GM12878 (cell line): ENCODE data around the gene GNAQ. TPM values are rescaled to one million over a fixed set of nuclear protein-coding genes. Genes with fewer than 3 reads are reported as not detected.
A peak's percentile ranks its signal among the peaks of the same experiment; 100 is the strongest.

Experiments
- ATAC-seq: fragments of 200-7000 bp; cut with Tn5 transposase; 3 replicates; pipeline ENCODE4 v1.9.1; 2020; ENCODE audit warnings: mild to moderate bottlenecking, moderate library complexity
- BruUV-seq: library from RNA; stranded (reverse); fragments of 400-500 nt; replicated peaks from 2 replicates; lab custom pipeline; 2021; lab: Mats Ljungman, UMichigan
- CTCF ChIA-PET: fragments of 300-600 bp; sonication (Branson Sonifier 250); formaldehyde crosslinking; extraction: SDS; loops from one replicate; lab custom pipeline; 2021; ENCODE audit warnings: inconsistent platforms; lab: Yijun Ruan, JAX
- POLR2A ChIA-PET: fragments of 350-600 bp; formaldehyde crosslinking; extraction: SDS; loops from one replicate; lab custom pipeline; 2021; ENCODE audit warnings: inconsistent platforms; lab: Charles Lee
- RAD21 ChIA-PET: fragments of 300-600 bp; sonication (Branson Sonifier 250); formaldehyde crosslinking; loops from one replicate; lab custom pipeline; 2023; ENCODE audit warnings: antibody characterized with exemption; ENCODE audit not compliant: unreplicated experiment; lab: Charles Lee
- SMC1A ChIA-PET: fragments of 300-600 bp; sonication (Branson Sonifier 250); formaldehyde crosslinking; loops from one replicate; lab custom pipeline; 2023; ENCODE audit not compliant: unreplicated experiment, uncharacterized antibody; lab: Charles Lee
- DNase-seq: peaks from one replicate; pipeline ENCODE4 v3.0.0-alpha.2; 2011; ENCODE audit warnings: low read depth, low spot score
- FAIRE-seq: peaks from 3 replicates; lab custom pipeline; 2011; peaks lifted over from hg19 to GRCh38; lab: Jason Lieb, UNC
- H2AFZ ChIP-seq: 2 replicates; pipeline ENCODE4 v1.6.0; 2011; ENCODE audit warnings: low read depth, low read length, control low read depth; ENCODE audit not compliant: control insufficient read depth
- H3K27ac ChIP-seq: 2 replicates; pipeline ENCODE4 v1.5.1; 2011; ENCODE audit warnings: control low read depth; ENCODE audit not compliant: control insufficient read depth, insufficient read depth
- H3K27me3 ChIP-seq, 2 experiments: replicated peaks in 1 of 2; 2 replicates each; pipeline versions ENCODE4 v1.6.0 to v1.6.1; 2011; ENCODE audit warnings: low read length in 1 of 2; ENCODE audit not compliant: control insufficient read depth in 2 of 2, insufficient read depth in 2 of 2
- H3K36me3 ChIP-seq, 2 experiments: 2 replicates each; pipeline ENCODE4 v1.5.1; 2011; ENCODE audit warnings: low read length in 1 of 2; ENCODE audit not compliant: control insufficient read depth in 2 of 2, insufficient read depth in 2 of 2
- H3K4me1 ChIP-seq: 2 replicates; pipeline ENCODE4 v1.6.1; 2011; ENCODE audit warnings: mild to moderate bottlenecking, low read length, moderate library complexity, mixed read lengths; ENCODE audit not compliant: control insufficient read depth, insufficient read depth
- H3K4me2 ChIP-seq: 2 replicates; pipeline ENCODE4 v1.6.0; 2011; ENCODE audit warnings: control low read depth; ENCODE audit not compliant: control insufficient read depth, insufficient read depth
- H3K4me3 ChIP-seq: fragments of 200-600 bp; sonication (generic); 2 replicates; pipeline ENCODE4 v1.5.1; 2016
- H3K79me2 ChIP-seq: 2 replicates; pipeline ENCODE4 v1.6.0; 2011; ENCODE audit warnings: low read length; ENCODE audit not compliant: control insufficient read depth, insufficient read depth
- H3K9ac ChIP-seq: 2 replicates; pipeline ENCODE4 v1.8.0; 2011; ENCODE audit warnings: low read length, control low read depth, mixed read lengths; ENCODE audit not compliant: control insufficient read depth, insufficient read depth
- H3K9me3 ChIP-seq: replicated peaks from 3 replicates; pipeline ENCODE4 v1.5.1; 2011; ENCODE audit warnings: mild to moderate bottlenecking, low read length; ENCODE audit not compliant: control insufficient read depth, insufficient read depth
- H4K20me1 ChIP-seq: 2 replicates; pipeline ENCODE4 v1.6.0; 2011; ENCODE audit not compliant: control insufficient read depth, insufficient read depth
- BRCA1 ChIP-seq: IDR thresholded peaks from 2 replicates; pipeline ENCODE4 v1.6.1; 2011; ENCODE audit warnings: low read depth, low read length, improper control_type of control experiment
- CREB1 ChIP-seq: IDR thresholded peaks from 2 replicates; pipeline ENCODE4 v1.6.1; 2012; ENCODE audit warnings: low read depth, mild to moderate bottlenecking, inconsistent platforms
- CREM ChIP-seq: IDR thresholded peaks from 2 replicates; pipeline ENCODE4 v1.6.1; 2014; ENCODE audit warnings: antibody characterized with exemption, low read depth
- HSF1 ChIP-seq: fragments of 150-350 bp; IDR thresholded peaks from 2 replicates; pipeline ENCODE4 v1.6.1; 2014; ENCODE audit warnings: mild to moderate bottlenecking, low read depth, low read length
- NFYA ChIP-seq: IDR thresholded peaks from 2 replicates; pipeline ENCODE4 v1.6.1; 2011; ENCODE audit warnings: low read depth, mild to moderate bottlenecking, low read length, improper control_type of control experiment, borderline replicate concordance
- TARDBP ChIP-seq: IDR thresholded peaks from 2 replicates; pipeline ENCODE4 v1.6.1; 2016; ENCODE audit warnings: borderline replicate concordance
- ZBTB40 ChIP-seq: fragments of 450-650 bp; IDR thresholded peaks from 2 replicates; pipeline ENCODE4 v1.6.1; 2016; ENCODE audit warnings: mild to moderate bottlenecking, moderate library complexity, borderline replicate concordance
- ZNF24 ChIP-seq: fragments of 450-650 bp; IDR thresholded peaks from 2 replicates; pipeline ENCODE4 v1.6.1; 2017; ENCODE audit warnings: antibody characterized with exemption, mild to moderate bottlenecking
- WGBS: methylation state at CpG from one replicate; pipeline ENCODE4 v1.1.6; 2016; ENCODE audit warnings: low lambda C conversion rate; ENCODE audit not compliant: insufficient replicate concordance, insufficient coverage; ENCODE audit errors: missing lambda C conversion rate; 5-methylcytosine and 5-hydroxymethylcytosine counted together
- in situ Hi-C: fragments of 300-500 bp; cut with MboI; formaldehyde crosslinking; loops from 9 replicates; pipeline ENCODE4 v1.14.3; 2018; ENCODE audit warnings: mixed read lengths
- intact Hi-C: fragments of 100-400 bp; cut with micrococcal nuclease; formaldehyde crosslinking; loops from one replicate; pipeline ENCODE4 v1.14.2; 2022; ENCODE audit not compliant: unreplicated experiment
- polyA plus RNA-seq, 11 experiments: library from polyadenylated mRNA; depleted of rRNA in 4 of 11; unstranded in 6 of 11; stranded (reverse) in 5 of 11; fragments of >200 nt; fragmentation: Nextera tagmentation in 4 of 11; fragmentation: Illumina TruSeq in 1 of 11; extraction: Ambion mirVana in 4 of 11; extraction: Trizol in 1 of 11; gene quantifications; 1 replicate in 1 of 11; 2 replicates in 10 of 11; pipeline versions ENCODE4 v1.2.1 to v1.2.3, GENCODE V29; 2011 to 2016; ENCODE audit warnings: inconsistent platforms in 2 of 11, missing spikeins in 2 of 11, low read depth in 1 of 11
- total RNA-seq, 4 experiments: library from RNA; depleted of rRNA in 3 of 4; stranded (reverse); fragments of >200 nt in 3 of 4; fragmentation: Illumina TruSeq in 1 of 4; extraction: Trizol in 1 of 4; gene quantifications; 2 replicates each; pipeline versions ENCODE4 v1.2.1 to v1.2.3, GENCODE V29; 2013 to 2021
- TF ChIP-seq, protein P1 (sequence below): IDR thresholded peaks from 2 replicates; pipeline ENCODE4 v1.6.1; 2011; ENCODE audit warnings: mild to moderate bottlenecking, low read depth, low read length, moderate library complexity; ENCODE audit not compliant: insufficient replicate concordance
- TF ChIP-seq, protein P2 (sequence below): fragments of 450-650 bp; IDR thresholded peaks from 2 replicates; pipeline ENCODE4 v1.6.1; 2017; ENCODE audit warnings: borderline replicate concordance

GNAQ gene
- total and polyA plus RNA-seq, 10 of the 15 experiments (the other 5 are each of a cell fraction or from before 2014, with no cell fraction given) = 0.15 to 47.2 (median 0.49) TPM

GRCh38 chr9:77726814-77727213 is 304.8 kb downstream of the GNAQ start:
- FAIRE-seq (no peak), ATAC-seq (no peak), DNase-seq (no peak)
- no TSS peak for BruUV-seq
- no peaks in the 10 kb centered on the region for H3K36me3 ChIP-seq
- in situ Hi-C loops = no loop called here
- SMC1A ChIA-PET = no interaction called here
- no peaks in the 10 kb centered on the region for H3K27me3 ChIP-seq
- no peaks in the 10 kb centered on the region for H3K79me2 ChIP-seq
- no peak overlapping the region for H3K9ac ChIP-seq
- POLR2A ChIA-PET = no interaction called here
- WGBS = 0% methylated on average over 1 of the region's 1 CpG
- RAD21 ChIA-PET = no interaction called here
- no peak overlapping the region for H3K27ac ChIP-seq
- H2AFZ ChIP-seq = no peak overlapping the region
- no peaks in the 10 kb centered on the region for H4K20me1 ChIP-seq
- no peaks in the 10 kb centered on the region; the same call in 2 of the 3 replicates for H3K9me3 ChIP-seq
- H3K4me3 ChIP-seq = no peak overlapping the region
- no peak overlapping the region for H3K4me2 ChIP-seq
- TF ChIP-seq ZBTB40 (peak; percentile 74; the same call in 1 of the 2 replicates), BRCA1 (no peak)
- H3K4me1 ChIP-seq = no peaks in the 10 kb centered on the region
- CTCF ChIA-PET = no interaction called here
- intact Hi-C loops = no loop called here

DNA sequence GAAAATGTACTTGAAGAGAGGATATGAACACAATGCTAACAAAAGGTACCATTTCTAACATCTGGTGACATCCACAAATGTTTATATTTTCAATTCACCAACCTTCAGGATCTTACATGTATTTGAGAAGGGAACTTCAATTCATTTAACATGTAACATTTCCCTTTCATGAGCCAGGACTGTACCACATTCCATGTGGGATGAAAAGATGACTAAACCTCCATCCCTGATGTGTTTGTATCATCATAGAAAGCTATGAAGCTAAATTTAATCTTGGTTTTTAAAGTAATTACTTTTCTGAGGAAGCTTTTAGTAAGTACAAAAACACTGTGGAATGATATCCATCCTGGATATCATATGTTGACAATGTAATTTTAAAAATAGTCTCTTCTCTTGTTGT is 305.3 kb downstream of the GNAQ start:
- H3K4me3 ChIP-seq = no peak overlapping the region
- DNase-seq = no peak
- ChIA-PET SMC1A (no interaction called here), CTCF (no interaction called here), RAD21 (no interaction called here), POLR2A (no interaction called here)
- H3K4me1 ChIP-seq = no peaks in the 10 kb centered on the region
- H3K9me3 ChIP-seq = no peaks in the 10 kb centered on the region; the same call in 2 of the 3 replicates
- BruUV-seq = no TSS peak
- no peak overlapping the region for H3K9ac ChIP-seq
- in situ Hi-C loops (no loop called here), intact Hi-C loops (no loop called here)
- no peaks in the 10 kb centered on the region for H4K20me1 ChIP-seq
- H3K4me2 ChIP-seq = no peak overlapping the region
- no peak for ATAC-seq
- no peaks in the 10 kb centered on the region for H3K36me3 ChIP-seq
- no peak overlapping the region for H3K27ac ChIP-seq
- no peak overlapping the region for H2AFZ ChIP-seq
- no peak for FAIRE-seq
- H3K27me3 ChIP-seq = no peaks in the 10 kb centered on the region
- H3K79me2 ChIP-seq = no peaks in the 10 kb centered on the region
- TF ChIP-seq CREM = no peak
- TF ChIP-seq TARDBP = no peak
- no peak for TF ChIP-seq CREB1
- no peak for TF ChIP-seq ZNF24
- TF ChIP-seq, protein P1, sequence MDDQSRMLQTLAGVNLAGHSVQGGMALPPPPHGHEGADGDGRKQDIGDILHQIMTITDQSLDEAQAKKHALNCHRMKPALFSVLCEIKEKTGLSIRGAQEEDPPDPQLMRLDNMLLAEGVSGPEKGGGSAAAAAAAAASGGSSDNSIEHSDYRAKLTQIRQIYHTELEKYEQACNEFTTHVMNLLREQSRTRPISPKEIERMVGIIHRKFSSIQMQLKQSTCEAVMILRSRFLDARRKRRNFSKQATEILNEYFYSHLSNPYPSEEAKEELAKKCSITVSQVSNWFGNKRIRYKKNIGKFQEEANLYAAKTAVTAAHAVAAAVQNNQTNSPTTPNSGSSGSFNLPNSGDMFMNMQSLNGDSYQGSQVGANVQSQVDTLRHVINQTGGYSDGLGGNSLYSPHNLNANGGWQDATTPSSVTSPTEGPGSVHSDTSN = no peak
- TF ChIP-seq, protein P2, sequence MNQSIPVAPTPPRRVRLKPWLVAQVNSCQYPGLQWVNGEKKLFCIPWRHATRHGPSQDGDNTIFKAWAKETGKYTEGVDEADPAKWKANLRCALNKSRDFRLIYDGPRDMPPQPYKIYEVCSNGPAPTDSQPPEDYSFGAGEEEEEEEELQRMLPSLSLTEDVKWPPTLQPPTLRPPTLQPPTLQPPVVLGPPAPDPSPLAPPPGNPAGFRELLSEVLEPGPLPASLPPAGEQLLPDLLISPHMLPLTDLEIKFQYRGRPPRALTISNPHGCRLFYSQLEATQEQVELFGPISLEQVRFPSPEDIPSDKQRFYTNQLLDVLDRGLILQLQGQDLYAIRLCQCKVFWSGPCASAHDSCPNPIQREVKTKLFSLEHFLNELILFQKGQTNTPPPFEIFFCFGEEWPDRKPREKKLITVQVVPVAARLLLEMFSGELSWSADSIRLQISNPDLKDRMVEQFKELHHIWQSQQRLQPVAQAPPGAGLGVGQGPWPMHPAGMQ = no peak
- TF ChIP-seq NFYA = no peak
- TF ChIP-seq HSF1 = no peak
